Left lung (tissue), 10 donors: ENCODE results near the gene DEPP1. TPM values are rescaled to one million over a fixed set of nuclear protein-coding genes. Genes with fewer than 3 reads are reported as not detected.

Source experiments
- ATAC-seq: fragments of 200-7000 bp; cut with Tn5 transposase; one replicate; pipeline ENCODE4 v1.9.1; 2020; ENCODE audit warnings: moderate library complexity
- DNase-seq, 4 donors: peaks; one replicate each; pipeline ENCODE4 v3.0.0-alpha.2; 2013 to 2020
- H3K27ac ChIP-seq, 2 donors: fragments of 200-600 bp; sonication (generic) in 1 of 2; one replicate each; pipeline versions ENCODE4 v1.5.0 to v1.8.0; 2020 to 2021
- H3K27me3 ChIP-seq, 2 donors: fragments of 200-600 bp; sonication (generic) in 1 of 2; one replicate each; pipeline versions ENCODE4 v1.5.0 to v1.8.0; 2020 to 2021
- H3K36me3 ChIP-seq, 2 donors: fragments of 200-600 bp; sonication (generic) in 1 of 2; one replicate each; pipeline versions ENCODE4 v1.5.0 to v1.8.0; 2020 to 2021
- H3K4me1 ChIP-seq, 2 donors: fragments of 200-600 bp; one replicate each; pipeline ENCODE4 v1.8.0; 2021
- H3K4me3 ChIP-seq, 2 donors: fragments of 200-600 bp; sonication (generic) in 1 of 2; one replicate each; pipeline versions ENCODE4 v1.5.0 to v1.8.0; 2020 to 2021; ENCODE audit warnings: mild to moderate bottlenecking in 1 of 2
- H3K9me3 ChIP-seq, 2 donors: fragments of 200-600 bp; sonication (generic) in 1 of 2; one replicate each; pipeline versions ENCODE4 v1.5.0 to v1.8.0; 2020 to 2021
- CTCF ChIP-seq, 2 donors: fragments of 200-600 bp; sonication (generic) in 1 of 2; IDR thresholded peaks; one replicate each; pipeline versions ENCODE4 v1.5.0 to v1.8.0; 2021; ENCODE audit warnings: antibody characterized with exemption in 2 of 2
- intact Hi-C, 2 donors: fragments of 100-400 bp; cut with DNase I; formaldehyde crosslinking; loops; one replicate each; pipeline versions ENCODE4 v1.11.2 to v1.14.2; 2022
- polyA plus RNA-seq, 6 donors: library from polyadenylated mRNA; unstranded; fragments of 120-200 nt; gene quantifications; one replicate each; pipeline ENCODE4 v1.2.1, GENCODE V29; 2013; ENCODE audit not compliant: insufficient read length in 6 of 6
- total RNA-seq, 2 donors: library from RNA; stranded (reverse); fragmentation: NEBNext Ultra II Directional; extraction: Animal tissue kit (Norgen Biotek cat#: 25700); gene quantifications; one replicate each; pipeline ENCODE4 v1.2.1, GENCODE V29; 2021
- donor health status: DM: no; HTN: yes; CAD: no.
- donor health status: DM: no; HTN: no; CAD: no.

The DEPP1 gene
- total and polyA plus RNA-seq, 8 donors, result 18.5 to 59.8 (median 28.3) TPM

DNA sequence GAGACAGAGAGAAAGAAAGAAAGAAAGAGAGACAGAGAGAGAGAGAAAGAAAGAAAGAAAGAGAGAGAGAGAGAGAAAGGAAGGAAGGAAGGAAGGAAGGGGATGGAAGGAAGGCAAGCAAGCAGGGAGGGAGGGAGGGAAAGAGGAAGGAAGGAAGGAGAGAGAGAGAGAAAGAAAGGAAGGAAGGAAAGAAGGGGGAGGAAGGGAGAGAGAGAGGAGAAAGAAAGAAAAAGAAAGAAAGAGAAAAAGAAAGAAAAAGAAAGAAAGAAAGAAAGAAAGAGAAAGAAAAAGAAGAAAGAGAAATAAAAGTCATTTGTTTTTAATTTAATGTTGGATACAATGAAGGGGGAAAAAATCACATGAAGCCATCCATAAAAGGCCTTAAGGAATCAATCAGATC is 23.6 kb downstream of the DEPP1 start:
- Histone ChIP-seq H3K4me1 (peaks cover 2 to 27% of the 10 kb centered on the region in 2 donors), H3K9me3 (no peaks in the 10 kb centered on the region), H3K4me3 (no peak overlapping the region), H3K36me3 (peaks cover 0 to 7% of the 10 kb centered on the region in 2 donors), H3K27me3 (no peaks in the 10 kb centered on the region), H3K27ac (no peak overlapping the region)
- TF ChIP-seq CTCF (IDR thresholded peaks at IDR 0.05), result no peak
- no peak for DNase-seq
- no peak for ATAC-seq
- intact Hi-C loops, result no loop called here

DNA sequence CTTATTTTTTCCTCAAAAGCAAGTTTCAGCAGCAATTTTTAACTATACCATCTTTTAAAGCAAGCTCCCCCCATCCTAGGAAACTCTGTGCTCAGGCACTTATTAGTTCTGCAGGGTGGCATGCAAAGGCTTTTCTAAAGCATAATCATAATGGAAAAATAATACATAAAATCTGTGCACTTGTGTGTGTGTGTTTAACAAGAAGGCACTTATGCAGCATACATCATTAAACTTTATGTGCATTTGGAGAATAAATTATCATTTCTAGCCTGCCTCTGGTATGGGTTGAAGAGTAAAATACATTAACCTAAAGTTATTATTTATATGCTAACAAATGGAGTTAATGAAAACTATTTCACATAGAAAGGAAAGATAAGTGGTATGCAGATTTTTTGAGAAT is 24.6 kb downstream of the DEPP1 start:
- intact Hi-C loops, result no loop called here
- Histone ChIP-seq H3K9me3 (no peaks in the 10 kb centered on the region), H3K4me3 (no peak overlapping the region), H3K4me1 (peaks cover 0 to 33% of the 10 kb centered on the region in 2 donors), H3K27me3 (no peaks in the 10 kb centered on the region), H3K36me3 (peaks cover 0 to 7% of the 10 kb centered on the region in 2 donors), H3K27ac (no peak overlapping the region)
- DNase-seq (no peak), ATAC-seq (no peak)
- TF ChIP-seq CTCF (IDR thresholded peaks at IDR 0.05), result no peak

GRCh38 chr10:44952779-44953231 is 25.8 kb downstream of the DEPP1 start:
- intact Hi-C loops, result no loop called here
- ATAC-seq, result no peak
- Histone ChIP-seq H3K27me3 (no peaks in the 10 kb centered on the region), H3K27ac (no peak overlapping the region), H3K9me3 (no peaks in the 10 kb centered on the region), H3K4me3 (no peak overlapping the region), H3K36me3 (peaks cover 0 to 7% of the 10 kb centered on the region in 2 donors), H3K4me1 (peaks cover 0 to 34% of the 10 kb centered on the region in 2 donors)
- DNase-seq, result no peak
- TF ChIP-seq CTCF (IDR thresholded peaks at IDR 0.05), result no peak

DNA sequence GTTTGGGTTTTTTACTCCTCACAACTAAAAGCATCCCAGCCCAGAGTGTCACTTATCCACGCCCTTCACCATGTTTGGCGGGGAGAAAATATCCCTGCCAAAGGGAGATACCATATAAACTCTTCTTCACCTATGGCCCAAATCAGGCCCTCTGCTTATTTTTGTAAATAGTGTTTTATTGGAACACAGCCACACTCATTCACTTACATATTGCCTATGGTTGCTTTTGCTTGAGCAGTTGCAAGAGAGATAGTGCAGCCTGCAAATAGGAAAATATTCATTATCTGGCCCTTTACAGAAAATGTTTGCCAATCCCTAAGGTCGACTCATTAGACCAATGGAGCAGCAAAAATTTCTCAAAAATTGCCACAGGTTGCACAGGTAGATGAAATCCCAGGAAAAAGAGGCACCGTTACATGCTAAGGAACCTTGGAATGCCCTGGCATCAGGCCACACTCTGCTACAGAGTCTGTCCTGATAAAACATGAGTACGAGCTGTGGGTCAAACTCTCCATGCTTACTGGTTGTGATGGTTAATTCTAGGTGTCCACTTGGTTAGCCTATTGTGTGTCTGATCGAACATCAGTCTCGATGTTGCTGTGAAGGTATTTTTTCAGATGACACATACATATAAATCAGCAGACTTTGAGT is 26.9 kb downstream of the DEPP1 start:
- Histone ChIP-seq H3K27me3 (no peaks in the 10 kb centered on the region), H3K4me1 (peaks cover 0 to 40% of the 10 kb centered on the region in 2 donors), H3K27ac (no peak overlapping the region), H3K9me3 (no peaks in the 10 kb centered on the region), H3K4me3 (no peak overlapping the region), H3K36me3 (peaks cover 0 to 7% of the 10 kb centered on the region in 2 donors)
- intact Hi-C loops, result no loop called here
- no peak for TF ChIP-seq CTCF (IDR thresholded peaks at IDR 0.05)
- DNase-seq (no peak), ATAC-seq (no peak)

DNA sequence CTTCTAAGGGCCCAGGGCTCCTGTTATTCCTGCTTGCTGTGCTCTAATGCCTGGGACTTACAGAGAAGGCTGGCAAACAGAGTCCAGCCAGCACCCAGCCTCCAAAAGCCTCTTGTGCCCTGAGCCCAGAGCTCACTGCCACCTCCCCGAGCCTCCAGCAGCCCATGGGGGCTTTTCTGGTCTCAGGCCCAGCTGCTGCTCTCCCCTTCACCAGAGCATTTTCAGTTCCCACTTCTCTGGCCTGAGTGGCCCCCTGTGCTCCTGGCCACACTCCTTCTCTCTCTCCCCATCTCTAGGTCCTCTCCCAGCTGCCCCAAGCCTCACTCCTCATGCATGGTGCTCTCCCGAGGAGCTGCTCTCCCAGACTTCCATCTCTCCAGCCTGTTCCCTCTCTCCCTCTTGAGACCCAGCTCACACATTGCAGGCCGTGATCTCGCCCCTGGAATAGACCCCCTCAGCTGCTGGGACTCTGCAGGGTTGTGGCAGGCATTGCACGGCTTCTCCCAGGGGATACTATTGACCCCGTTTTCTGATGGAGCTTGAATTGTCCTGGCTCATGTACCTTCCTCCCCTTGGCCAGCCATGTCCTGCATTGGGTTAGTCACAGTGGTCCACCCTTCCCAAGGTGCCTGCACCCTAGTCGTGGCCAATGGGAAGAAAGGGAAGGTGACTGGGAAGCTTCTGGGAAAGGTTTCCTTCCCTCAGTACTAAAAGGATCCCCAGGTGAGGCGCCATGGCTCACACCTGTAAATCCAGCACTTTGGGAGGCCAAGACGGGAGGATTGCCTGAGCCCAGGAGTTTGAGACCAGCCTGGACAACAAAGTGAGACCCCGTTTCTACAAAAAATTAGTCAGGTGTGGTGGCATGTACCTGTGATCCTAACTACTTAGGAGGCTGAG is 28.0 kb downstream of the DEPP1 start:
- TF ChIP-seq CTCF (IDR thresholded peaks at IDR 0.05), result no peak
- peaks cover 0 to 51% of the 10 kb centered on the region in 2 donors for H3K4me1 ChIP-seq
- no peak overlapping the region for H3K27ac ChIP-seq
- intact Hi-C loops, result no loop called here
- no peak for DNase-seq
- peaks cover 0 to 4% of the 10 kb centered on the region in 2 donors for H3K36me3 ChIP-seq
- no peak for ATAC-seq
- no peaks in the 10 kb centered on the region for H3K9me3 ChIP-seq
- no peaks in the 10 kb centered on the region for H3K27me3 ChIP-seq
- H3K4me3 ChIP-seq, result no peak overlapping the region
